Measurements from ENCODE around the gene GRAMD2B.
"Not testable (repeated sequence)": the region's sequence is repeated elsewhere in the genome, so short reads cannot be mapped to it uniquely, and the experiment has no call there.

The GRAMD2B gene

DNA sequence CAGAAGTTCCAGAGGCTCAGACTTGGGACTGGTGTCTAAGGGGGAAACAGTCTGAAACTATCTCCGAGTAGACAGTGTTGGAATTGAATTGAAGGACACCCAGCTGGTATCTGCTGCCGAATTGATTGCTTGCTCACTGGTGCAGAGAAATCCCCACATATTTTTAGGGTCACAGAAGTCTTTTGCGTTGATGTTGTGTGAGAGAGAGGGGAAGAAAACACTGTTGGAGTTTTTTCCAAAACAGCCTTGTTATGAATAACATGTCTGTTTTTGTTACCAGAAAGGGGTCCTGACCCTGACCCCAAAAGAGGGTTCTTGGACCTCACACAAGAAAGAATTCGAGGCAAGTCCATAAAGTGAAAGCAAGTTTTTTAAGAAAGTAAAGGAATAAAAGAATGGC is 90.5 kb downstream of the GRAMD2B start:
- no peak for DNase-seq (ENCODE audit: low read depth)

GRCh38 chr5:126514131-126514557 is 90.9 kb downstream of the GRAMD2B start:
- no peak for DNase-seq (ENCODE audit: low read depth)

- DNase-seq (ENCODE audit: low read depth), result no peak
These were observed 91.4 kb downstream of the GRAMD2B start for GRCh38 chr5:126514558-126515141.

DNA sequence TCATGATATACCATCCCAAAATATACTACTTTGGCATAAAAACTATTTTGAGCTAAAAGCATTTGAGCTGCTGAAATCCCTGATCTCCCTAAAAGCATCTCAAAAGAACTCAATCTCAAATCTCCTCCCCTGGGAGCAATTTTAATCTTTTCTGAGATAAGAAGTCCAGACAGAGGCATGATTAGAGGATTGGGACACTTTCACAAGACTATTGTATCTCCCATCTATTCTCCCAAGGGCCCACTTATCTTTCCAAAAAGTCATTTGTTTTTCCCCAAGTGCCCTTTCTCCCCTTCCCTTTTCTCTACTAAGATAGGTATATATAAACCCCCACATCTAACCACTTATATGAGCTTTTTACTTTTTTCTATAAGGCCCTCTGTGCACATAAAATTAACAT is 92.1 kb downstream of the GRAMD2B start:
- DNase-seq (ENCODE audit: low read depth), result no peak

DNA sequence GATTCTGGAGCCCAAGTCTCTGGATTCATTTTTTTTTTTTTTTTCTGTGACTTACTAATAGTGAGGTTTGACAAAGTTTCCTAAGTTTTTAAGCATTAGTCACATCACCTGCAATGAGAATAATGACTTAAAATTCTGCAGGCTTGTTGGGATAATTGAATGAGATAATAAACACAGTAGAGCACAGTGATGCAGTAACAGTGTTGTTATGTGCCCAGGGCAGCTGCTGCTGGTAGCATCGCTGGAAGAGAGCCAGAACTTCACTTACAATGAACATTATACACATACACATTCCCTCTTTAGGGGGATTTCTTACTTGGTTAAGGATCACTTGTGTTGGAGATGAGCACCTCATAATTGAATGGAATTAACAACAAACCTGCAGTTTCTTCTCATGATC is 92.9 kb downstream of the GRAMD2B start:
- no peak for DNase-seq (ENCODE audit: low read depth)

DNA sequence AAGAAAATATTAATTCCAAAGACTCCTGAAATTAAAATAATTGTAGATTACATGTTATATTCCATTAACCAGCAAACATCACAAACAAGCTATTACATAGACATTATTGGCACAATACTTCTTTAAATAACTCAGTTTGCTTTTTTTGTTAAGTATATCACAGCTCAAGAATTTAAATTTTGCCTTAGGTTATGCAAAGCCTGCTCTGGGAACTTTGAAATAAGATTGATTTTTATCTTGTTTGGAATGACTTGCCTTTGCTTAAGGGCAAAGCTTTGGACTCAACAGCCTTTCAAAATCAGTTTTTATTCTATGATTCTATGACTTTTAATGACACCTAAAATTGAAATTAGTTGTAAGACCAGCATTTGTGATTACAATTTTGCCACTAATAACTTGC is 93.6 kb downstream of the GRAMD2B start:
- no peak for DNase-seq (ENCODE audit: low read depth)

DNA sequence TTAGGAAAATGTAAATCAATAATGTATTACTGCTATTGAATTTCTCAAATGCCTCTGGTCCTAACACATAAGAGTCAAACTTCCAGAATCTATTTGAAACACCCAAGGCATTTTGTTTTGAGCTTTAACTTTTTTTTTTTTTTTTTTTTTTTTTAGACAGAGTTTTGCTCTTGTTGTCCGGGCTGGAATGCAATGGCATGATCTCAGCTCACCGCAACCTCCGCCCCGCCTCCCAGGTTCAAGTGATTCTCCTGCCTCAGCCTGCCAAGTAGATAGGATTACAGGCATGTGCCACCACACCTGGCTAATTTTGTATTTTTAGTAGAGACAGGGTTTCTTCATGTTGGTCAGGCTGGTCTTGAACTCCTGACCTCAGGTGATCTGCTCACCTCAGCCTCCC is 96.0 kb downstream of the GRAMD2B start:
- not testable (repeated sequence) for DNase-seq (ENCODE audit: low read depth)

- no peak for DNase-seq (ENCODE audit: low read depth)
These were observed 96.7 kb downstream of the GRAMD2B start for GRCh38 chr5:126519637-126520592.

- DNase-seq (ENCODE audit: low read depth), result no peak
These were observed 97.4 kb downstream of the GRAMD2B start for GRCh38 chr5:126520593-126520953.

GRCh38 chr5:126521130-126521529 is 97.9 kb downstream of the GRAMD2B start:
- no peak for DNase-seq (ENCODE audit: low read depth)

DNA sequence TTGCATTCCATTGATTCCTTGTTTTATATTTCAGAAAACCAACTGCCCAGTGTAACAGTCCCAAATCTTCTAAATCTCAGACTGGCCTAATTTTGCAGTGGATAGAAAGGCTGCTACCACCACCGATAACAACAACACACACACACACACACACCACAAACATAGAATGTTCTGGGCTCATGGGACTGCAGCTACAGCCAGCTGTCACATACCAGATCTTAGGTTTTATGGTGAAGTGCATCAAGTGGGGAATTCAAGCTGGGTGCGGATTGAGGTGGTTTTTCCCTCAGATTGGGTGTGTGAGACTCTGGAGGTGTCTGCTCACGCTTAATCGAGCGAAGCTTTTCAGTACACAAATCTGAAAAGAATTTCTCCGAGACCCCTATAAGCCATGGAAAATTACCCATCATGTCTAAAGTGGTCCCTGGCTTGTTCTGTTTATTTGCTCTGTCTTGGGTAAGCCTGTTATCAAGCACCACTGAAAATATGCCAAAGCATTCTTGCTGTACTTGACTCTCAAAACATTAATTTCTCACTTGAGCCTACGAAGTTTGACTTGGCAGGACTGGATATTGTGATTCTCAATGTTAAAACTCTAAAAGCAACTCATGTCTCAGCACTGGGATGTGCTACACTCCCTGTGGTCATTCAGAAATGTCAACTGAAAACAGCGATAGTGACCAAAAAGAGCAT is 100.8 kb downstream of the GRAMD2B start:
- no peak for DNase-seq (ENCODE audit: low read depth)

DNA sequence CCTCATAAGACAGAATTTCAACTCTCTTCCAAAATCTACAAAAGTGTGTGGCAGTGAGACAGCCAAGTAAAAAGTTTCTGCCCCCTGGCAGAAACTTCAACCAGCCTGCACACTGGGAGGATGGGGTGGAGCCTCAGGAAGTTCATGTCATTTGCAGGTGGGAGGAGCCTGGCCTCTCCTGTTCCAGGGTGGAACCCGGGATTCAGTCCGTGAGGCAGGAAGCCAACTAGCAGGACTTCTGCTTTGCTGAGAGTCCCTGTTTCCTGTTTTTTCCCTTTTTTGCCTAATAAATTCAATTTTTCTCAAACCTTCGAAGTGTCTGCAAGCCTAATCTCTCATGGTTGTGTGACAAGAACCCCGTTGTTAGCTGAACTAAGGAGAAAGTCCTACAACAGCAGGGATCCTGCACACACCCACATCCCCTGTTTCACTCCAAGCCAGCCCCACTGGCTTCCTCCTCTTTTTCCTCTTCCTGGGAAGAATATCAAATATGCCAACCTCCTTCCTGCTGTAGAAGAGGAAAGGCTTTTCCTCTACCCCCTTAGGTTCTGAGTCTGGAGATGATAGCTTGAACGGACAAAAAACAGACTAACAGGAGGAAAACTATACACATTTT is 102.5 kb downstream of the GRAMD2B start:
- DNase-seq (ENCODE audit: low read depth), result no peak

GRCh38 chr5:126526493-126526892 is 103.3 kb downstream of the GRAMD2B start:
- DNase-seq (ENCODE audit: low read depth), result no peak

- DNase-seq (ENCODE audit: low read depth), result no peak
These were observed 103.9 kb downstream of the GRAMD2B start for GRCh38 chr5:126527158-126527557.

DNA sequence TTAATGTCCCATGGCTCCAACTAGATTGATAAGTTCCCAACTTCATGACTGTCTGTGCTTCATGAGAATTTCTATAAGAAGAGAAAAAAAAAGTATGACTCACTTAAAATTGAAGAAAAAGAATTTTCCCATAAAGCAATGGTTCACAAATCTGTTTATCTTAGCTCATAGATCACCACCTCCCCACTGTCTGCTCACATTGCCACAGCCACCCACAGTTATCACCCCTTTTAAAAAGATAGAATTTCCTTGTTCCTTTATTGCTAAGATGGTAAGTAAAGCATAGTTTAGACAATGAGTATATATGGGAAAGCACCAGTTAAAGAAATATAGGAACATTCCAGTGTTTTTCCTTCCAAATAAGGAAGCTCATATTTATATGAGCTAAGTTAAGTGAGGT is 104.7 kb downstream of the GRAMD2B start:
- DNase-seq (ENCODE audit: low read depth), result no peak

- DNase-seq (ENCODE audit: low read depth), result no peak
These were observed 108.4 kb downstream of the GRAMD2B start for GRCh38 chr5:126531543-126532120.

DNA sequence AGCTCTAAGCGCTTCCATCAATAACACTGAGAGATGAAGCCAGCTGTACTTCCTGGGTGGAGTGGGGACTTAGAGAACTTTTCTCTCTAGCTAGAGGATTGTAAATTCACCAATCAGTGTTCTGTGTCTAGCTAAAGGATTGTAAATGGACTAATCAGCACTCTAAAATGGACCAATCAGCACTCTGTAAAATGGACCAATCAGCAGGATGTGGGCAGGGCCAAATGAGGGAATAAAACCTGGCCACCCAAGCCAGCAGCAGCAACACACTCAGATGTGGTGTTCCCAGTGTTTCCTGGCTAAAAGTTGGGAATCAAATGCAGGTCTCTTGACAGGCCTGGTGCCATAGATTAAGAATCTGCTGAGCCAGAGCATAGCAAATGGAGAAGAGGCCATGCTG is 111.3 kb downstream of the GRAMD2B start:
- no peak for DNase-seq (ENCODE audit: low read depth)

- no peak for DNase-seq (ENCODE audit: low read depth)
These were observed 112.8 kb downstream of the GRAMD2B start for GRCh38 chr5:126535856-126536545.

DNA sequence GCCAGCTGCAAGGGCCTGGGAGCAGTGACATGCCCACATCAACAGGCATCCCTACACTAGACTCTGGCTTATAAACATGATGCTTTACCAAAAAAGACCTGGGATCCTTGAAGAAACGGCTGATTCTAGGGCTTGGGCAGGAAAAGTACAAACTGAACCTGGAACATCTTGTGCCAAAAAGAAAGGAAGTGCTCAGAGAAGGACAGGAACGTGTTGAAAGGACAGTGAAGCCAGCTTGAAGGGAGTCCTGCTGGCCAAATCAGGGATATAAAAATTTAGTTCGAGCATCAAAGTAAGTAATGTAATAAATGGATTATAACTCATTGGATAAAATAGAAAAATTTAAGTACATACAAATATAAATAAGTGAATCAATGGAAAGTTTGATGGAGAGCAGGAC is 113.7 kb downstream of the GRAMD2B start:
- DNase-seq (ENCODE audit: low read depth), result no peak

GRCh38 chr5:126538579-126538978 is 115.4 kb downstream of the GRAMD2B start:
- no peak for DNase-seq (ENCODE audit: low read depth)

- DNase-seq (ENCODE audit: low read depth), result no peak
These were observed 117.4 kb downstream of the GRAMD2B start for GRCh38 chr5:126540631-126541030.

DNA sequence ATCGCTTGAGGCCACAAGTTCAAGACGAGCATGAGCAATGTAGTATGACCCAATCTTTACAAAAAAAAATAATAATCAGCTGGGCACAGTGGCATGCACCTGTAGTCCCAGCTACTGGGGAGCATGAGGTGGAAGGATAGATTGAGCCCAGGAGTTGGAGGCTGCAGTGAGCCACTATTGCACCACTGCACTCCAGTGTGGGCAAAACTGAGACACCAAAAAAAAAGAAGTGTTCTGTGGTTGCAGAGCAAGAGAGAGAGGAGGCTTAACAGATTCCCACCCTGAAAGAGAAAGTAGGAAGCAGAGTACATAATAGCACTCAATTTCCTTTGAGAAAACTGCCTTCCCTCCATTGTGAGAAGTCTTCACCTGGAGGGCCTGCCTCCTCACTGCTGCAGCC is 119.2 kb downstream of the GRAMD2B start:
- no peak for DNase-seq (ENCODE audit: low read depth)
